Activated naive CD4-positive, alpha-beta T cell treated with Interleukin-2 at 50 U/mL for 16 hours (primary cell): ENCODE measurements around the gene NUMA1.

ENCODE experiments used
- DNase-seq: peaks from one replicate; pipeline ENCODE4 v3.0.0-alpha.2; 2020

Gene NUMA1

DNA sequence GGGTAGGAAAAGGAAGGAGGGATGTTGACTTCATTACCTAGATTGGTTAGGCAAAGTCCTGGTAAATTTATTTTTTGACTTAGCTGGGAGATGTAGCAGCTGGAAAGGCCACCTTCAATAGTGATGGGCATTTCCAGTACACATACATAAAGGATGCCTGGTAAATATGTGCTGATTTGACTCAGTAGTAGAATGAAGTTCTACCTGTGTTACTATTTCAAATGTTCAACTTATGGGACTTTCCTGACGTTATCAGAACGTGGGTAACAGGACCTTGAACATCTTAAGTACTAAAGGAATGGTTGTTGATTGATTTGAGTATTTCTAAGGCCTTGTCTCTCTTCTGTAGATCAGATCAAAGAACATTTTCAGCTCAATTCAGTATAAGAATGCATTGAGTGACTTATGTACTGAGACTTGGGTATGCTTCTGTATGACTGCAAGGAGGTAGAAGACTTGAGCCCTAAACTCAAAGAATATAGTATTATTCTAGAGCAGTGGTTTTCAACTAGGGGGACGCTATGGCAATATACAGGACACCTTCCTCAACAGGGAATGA lies 124.4 kb downstream of the NUMA1 start:
- DNase-seq, result no peak
